ENCODE data around the gene MIX23. TPM values are rescaled to one million over a fixed set of nuclear protein-coding genes. Genes with fewer than 3 reads are reported as not detected.

The MIX23 gene
- total and polyA plus RNA-seq, 4 donors = 10.6 to 18.6 (median 15.3) TPM

DNA sequence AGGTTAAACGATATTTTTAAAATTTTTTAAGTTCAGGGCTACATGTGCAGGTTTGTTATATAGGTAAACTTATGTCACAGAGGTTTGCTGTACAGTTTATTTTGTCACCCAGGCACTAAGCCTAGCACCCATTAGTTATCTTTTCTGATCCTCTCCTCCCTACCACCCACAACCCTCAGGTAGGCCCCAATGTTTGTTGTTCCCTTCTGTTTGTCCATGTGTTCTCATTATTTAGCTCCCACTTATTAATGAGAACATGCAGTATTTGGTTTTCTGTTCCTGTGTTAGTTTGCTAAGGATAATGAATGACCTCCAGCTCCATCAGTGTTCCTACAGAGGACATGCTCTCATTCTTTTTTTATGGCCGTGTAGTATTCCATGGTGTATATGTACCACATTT lies 15.9 kb upstream of the MIX23 start:
- peaks cover 0 to 3% of the 10 kb centered on the region in 2 donors for H3K36me3 ChIP-seq (ENCODE audit: control insufficient read depth in 1 of 2, insufficient read depth in 2 of 2, low read length in 1 of 2)
- H3K27me3 ChIP-seq (ENCODE audit: control insufficient read depth in 1 of 2, insufficient read depth in 2 of 2, low read length in 1 of 2) = no peaks in the 10 kb centered on the region
- ATAC-seq (ENCODE audit: low FRiP score) = no peak
- no peaks in the 10 kb centered on the region for H3K9me3 ChIP-seq (ENCODE audit: control insufficient read depth, low read length)
- DNase-seq = no peak
- intact Hi-C loops (cut with DNase I) = loop anchor here in 1 of 2 donors (5.0 kb wide), 1 partner anchor 278 kb away; no protein-coding TSS in a partner anchor
- H3K4me1 ChIP-seq (ENCODE audit: control insufficient read depth in 1 of 2, insufficient read depth in 2 of 2, low read length in 2 of 2) = no peaks in the 10 kb centered on the region
- WGBS, 2 donors = 93 to 95% methylated on average over 2 of the region's 2 CpGs
- no peak overlapping the region for H3K4me3 ChIP-seq (ENCODE audit: low read length in 2 of 2)
- no peak overlapping the region for H3K27ac ChIP-seq (ENCODE audit: low read depth in 1 of 2, low read length in 2 of 2)

DNA sequence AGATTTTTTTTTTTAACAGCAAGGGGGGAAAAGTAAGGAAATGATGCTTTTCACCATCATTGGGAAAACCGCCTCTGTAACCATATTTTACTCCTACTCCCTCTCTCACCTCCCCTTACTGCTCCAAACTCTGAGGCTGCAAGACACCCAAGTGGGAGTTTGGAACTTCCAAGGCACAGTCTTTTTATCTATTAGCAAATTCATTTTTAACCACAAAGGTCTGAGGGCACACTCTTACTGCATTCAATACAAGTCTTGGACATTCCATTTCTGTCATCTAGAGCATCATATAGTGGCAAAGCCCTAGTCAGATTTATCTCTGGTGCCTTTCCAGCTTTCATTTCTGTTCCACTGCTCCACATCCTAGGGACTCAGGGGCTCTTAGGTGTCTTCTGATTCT lies 14.2 kb upstream of the MIX23 start:
- ATAC-seq (ENCODE audit: low FRiP score) = no peak
- Histone ChIP-seq H3K9me3 (ENCODE audit: control insufficient read depth, low read length) (no peaks in the 10 kb centered on the region), H3K4me1 (ENCODE audit: control insufficient read depth in 1 of 2, insufficient read depth in 2 of 2, low read length in 2 of 2) (no peaks in the 10 kb centered on the region), H3K36me3 (ENCODE audit: control insufficient read depth in 1 of 2, insufficient read depth in 2 of 2, low read length in 1 of 2) (no peaks in the 10 kb centered on the region), H3K27me3 (ENCODE audit: control insufficient read depth in 1 of 2, insufficient read depth in 2 of 2, low read length in 1 of 2) (no peaks in the 10 kb centered on the region), H3K27ac (ENCODE audit: low read depth in 1 of 2, low read length in 2 of 2) (no peak overlapping the region), H3K4me3 (ENCODE audit: low read length in 2 of 2) (no peak overlapping the region)
- intact Hi-C loops (cut with DNase I) = loop anchor here in 1 of 2 donors (5.0 kb wide), 1 partner anchor 280 kb away; no protein-coding TSS in a partner anchor
- DNase-seq = no peak
- WGBS, 2 donors = 92 to 93% methylated on average over 1 of the region's 1 CpG

DNA sequence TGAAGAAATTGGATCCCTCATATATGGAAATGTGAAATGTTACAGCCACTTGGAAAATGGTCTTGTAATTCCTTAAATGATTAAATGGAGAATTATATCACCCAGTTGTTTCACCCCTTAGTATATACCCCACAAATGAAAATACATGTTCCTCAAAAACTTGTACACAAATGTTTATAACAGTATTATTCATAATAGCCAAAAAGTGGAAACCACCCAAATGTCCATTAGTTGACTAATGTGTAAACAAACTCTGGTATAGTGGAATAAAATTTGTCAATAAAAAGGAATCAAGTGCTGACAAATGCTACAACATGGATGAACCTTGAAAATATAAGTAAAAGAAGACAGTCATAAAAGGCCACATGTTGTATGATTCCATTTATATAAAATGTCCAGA lies 13.5 kb upstream of the MIX23 start:
- intact Hi-C loops (cut with DNase I) = loop anchor here in 1 of 2 donors (5.0 kb wide), 1 partner anchor 281 kb away; no protein-coding TSS in a partner anchor

DNA sequence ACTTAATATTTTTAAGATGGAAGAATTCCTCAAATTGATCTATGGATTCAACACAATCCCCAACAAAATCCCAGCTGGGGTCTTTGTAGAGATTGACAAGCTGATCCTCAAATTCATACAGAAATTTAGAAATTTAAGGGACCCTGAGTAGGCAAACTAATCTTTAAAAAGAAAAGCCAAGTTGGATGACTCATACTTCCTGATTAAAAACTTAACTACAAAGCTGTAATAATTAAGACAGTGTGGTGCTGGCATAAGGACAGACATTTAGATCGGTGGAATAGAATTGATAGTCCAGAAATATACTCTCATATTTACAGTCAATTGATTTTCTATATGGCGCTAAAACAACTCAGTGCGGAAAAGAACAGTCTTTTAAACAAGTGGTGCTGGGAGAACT lies 12.6 kb upstream of the MIX23 start:
- 66 to 67% methylated on average over 3 of the region's 3 CpGs for WGBS, 2 donors
- ATAC-seq (ENCODE audit: low FRiP score) (no peak), DNase-seq (no peak)
- Histone ChIP-seq H3K4me3 (ENCODE audit: low read length in 2 of 2) (no peak overlapping the region), H3K4me1 (ENCODE audit: control insufficient read depth in 1 of 2, insufficient read depth in 2 of 2, low read length in 2 of 2) (no peaks in the 10 kb centered on the region), H3K9me3 (ENCODE audit: control insufficient read depth, low read length) (no peaks in the 10 kb centered on the region), H3K36me3 (ENCODE audit: control insufficient read depth in 1 of 2, insufficient read depth in 2 of 2, low read length in 1 of 2) (no peaks in the 10 kb centered on the region), H3K27ac (ENCODE audit: low read depth in 1 of 2, low read length in 2 of 2) (no peak overlapping the region), H3K27me3 (ENCODE audit: control insufficient read depth in 1 of 2, insufficient read depth in 2 of 2, low read length in 1 of 2) (no peaks in the 10 kb centered on the region)
- intact Hi-C loops (cut with DNase I) = loop anchor here in 1 of 2 donors (5.0 kb wide), 1 partner anchor 282 kb away; no protein-coding TSS in a partner anchor

More for the DNA sequence above, 13.5 kb upstream of the MIX23 start:
- Histone ChIP-seq H3K27ac (ENCODE audit: low read depth in 1 of 2, low read length in 2 of 2) (no peak overlapping the region), H3K4me3 (ENCODE audit: low read length in 2 of 2) (no peak overlapping the region), H3K9me3 (ENCODE audit: control insufficient read depth, low read length) (no peaks in the 10 kb centered on the region), H3K36me3 (ENCODE audit: control insufficient read depth in 1 of 2, insufficient read depth in 2 of 2, low read length in 1 of 2) (no peaks in the 10 kb centered on the region), H3K27me3 (ENCODE audit: control insufficient read depth in 1 of 2, insufficient read depth in 2 of 2, low read length in 1 of 2) (no peaks in the 10 kb centered on the region), H3K4me1 (ENCODE audit: control insufficient read depth in 1 of 2, insufficient read depth in 2 of 2, low read length in 2 of 2) (no peaks in the 10 kb centered on the region)
- ATAC-seq (ENCODE audit: low FRiP score) = no peak
- no peak for DNase-seq

DNA sequence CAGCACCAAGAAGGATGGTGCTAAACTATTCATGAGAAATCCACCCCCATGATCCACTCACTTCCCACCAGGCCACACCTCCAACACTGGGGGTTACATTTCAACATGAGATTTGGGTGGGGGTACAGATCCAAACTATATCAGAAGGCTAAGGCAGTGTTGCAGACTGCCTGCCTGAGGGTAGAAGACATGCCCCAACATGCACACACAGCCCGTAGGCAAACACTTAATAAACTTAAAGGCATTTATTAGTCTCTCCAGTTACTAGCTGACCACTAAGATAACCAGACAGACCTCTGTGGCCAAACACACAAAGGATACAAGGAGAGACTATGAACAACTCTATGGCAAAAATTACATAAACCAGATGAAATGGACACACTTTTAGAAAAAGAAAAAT lies 11.1 kb upstream of the MIX23 start:
- Histone ChIP-seq H3K9me3 (ENCODE audit: control insufficient read depth, low read length) (no peaks in the 10 kb centered on the region), H3K27me3 (ENCODE audit: control insufficient read depth in 1 of 2, insufficient read depth in 2 of 2, low read length in 1 of 2) (no peaks in the 10 kb centered on the region), H3K27ac (ENCODE audit: low read depth in 1 of 2, low read length in 2 of 2) (no peak overlapping the region), H3K36me3 (ENCODE audit: control insufficient read depth in 1 of 2, insufficient read depth in 2 of 2, low read length in 1 of 2) (no peaks in the 10 kb centered on the region), H3K4me1 (ENCODE audit: control insufficient read depth in 1 of 2, insufficient read depth in 2 of 2, low read length in 2 of 2) (no peaks in the 10 kb centered on the region), H3K4me3 (ENCODE audit: low read length in 2 of 2) (no peak overlapping the region)
- DNase-seq (no peak), ATAC-seq (ENCODE audit: low FRiP score) (no peak)
- intact Hi-C loops (cut with DNase I) = no loop called here
- WGBS, 2 donors = 75 to 94% methylated on average over 1 of the region's 1 CpG

DNA sequence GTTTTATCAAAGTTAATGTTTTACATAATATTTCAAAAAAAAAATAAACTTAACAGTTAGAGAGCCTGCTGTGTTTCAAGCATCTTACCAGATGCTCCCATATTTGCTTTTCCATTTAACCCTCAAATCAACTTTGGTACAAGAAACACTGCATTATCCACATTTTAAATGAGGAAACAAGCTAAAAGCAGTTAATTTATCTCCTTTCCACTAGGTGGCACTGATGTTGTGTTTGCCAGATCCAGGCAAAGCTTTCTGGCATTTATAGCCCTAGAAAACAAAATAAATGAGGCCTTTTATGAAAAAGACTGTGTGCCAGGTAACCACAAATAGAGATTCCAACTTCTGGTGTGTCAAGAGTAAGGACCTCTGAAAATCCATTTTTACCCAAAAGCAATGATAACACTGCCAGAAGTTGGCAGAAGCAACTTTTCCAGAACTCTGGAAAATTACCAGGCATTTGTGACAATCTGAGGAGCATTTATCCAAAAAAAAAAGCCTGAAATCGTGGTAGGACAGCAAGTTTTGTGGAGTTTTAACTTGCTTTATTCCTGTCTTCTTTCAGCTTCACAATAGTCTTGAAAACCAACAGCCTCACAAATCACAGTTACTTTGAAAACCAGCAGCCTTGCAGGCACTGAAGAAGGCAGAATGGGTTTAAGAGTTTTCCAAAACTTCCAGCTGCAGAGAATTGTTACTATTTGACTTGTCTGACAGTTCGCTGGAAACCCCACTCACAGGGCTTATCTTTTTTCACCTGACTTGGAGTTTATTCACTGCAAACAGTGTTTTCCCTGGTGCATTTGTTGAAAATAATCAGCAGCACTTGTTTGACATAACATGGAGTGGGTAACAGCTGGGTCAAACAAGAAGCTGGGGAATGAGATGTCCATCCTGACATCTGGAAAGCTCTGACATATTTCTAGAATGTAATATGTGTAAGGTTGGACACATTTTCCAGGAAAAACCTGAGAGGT lies 10.1 kb upstream of the MIX23 start:
- no peak overlapping the region for H3K4me3 ChIP-seq (ENCODE audit: low read length in 2 of 2)
- no peaks in the 10 kb centered on the region for H3K4me1 ChIP-seq (ENCODE audit: control insufficient read depth in 1 of 2, insufficient read depth in 2 of 2, low read length in 2 of 2)
- intact Hi-C loops (cut with DNase I) = loop anchor here in 1 of 2 donors (2.0 kb wide), 1 partner anchor 286 kb away; no protein-coding TSS in a partner anchor
- 23 to 27% methylated on average over 2 of the region's 2 CpGs for WGBS, 2 donors
- H3K27me3 ChIP-seq (ENCODE audit: control insufficient read depth in 1 of 2, insufficient read depth in 2 of 2, low read length in 1 of 2) = no peaks in the 10 kb centered on the region
- H3K9me3 ChIP-seq (ENCODE audit: control insufficient read depth, low read length) = no peaks in the 10 kb centered on the region
- DNase-seq (no peak), ATAC-seq (ENCODE audit: low FRiP score) (no peak)
- no peak overlapping the region for H3K27ac ChIP-seq (ENCODE audit: low read depth in 1 of 2, low read length in 2 of 2)
- H3K36me3 ChIP-seq (ENCODE audit: control insufficient read depth in 1 of 2, insufficient read depth in 2 of 2, low read length in 1 of 2) = no peaks in the 10 kb centered on the region

DNA sequence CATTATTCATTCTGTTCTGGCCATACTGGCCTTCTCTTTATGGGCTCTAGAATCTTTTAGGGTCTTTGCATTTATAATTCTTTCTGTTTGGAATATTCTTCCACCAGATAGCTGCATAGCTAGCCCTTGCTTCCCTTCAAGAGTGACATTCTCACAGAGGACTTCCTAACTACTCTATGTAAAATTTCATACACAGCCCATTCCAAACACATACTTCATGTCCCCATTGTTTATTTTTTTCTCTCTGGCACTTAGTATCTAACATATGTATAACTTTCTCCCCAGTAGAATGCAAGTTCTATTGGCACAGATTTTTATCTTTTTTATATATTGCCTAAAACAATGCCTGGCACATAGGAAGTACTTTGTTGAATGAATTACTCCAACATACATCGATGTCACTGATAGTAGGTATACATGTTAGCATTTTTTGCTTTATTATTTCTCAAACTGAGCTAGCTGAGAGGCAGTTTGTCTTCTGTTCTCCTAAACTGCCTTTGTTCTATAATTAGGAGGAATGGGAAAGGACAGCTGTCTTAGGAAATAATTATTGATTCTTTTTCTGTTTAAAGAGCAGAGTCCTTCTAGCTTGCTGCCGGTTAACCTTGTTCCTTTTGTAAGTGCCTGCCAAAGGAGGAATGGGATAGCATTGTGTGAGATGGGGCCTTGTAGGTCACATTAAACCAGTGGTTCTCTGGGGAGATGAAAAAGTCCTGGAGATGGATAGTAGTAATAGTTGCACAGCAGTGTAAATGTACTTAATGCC lies 8.8 kb upstream of the MIX23 start:
- no peak for DNase-seq
- Histone ChIP-seq H3K9me3 (ENCODE audit: control insufficient read depth, low read length) (no peaks in the 10 kb centered on the region), H3K27me3 (ENCODE audit: control insufficient read depth in 1 of 2, insufficient read depth in 2 of 2, low read length in 1 of 2) (no peaks in the 10 kb centered on the region), H3K4me1 (ENCODE audit: control insufficient read depth in 1 of 2, insufficient read depth in 2 of 2, low read length in 2 of 2) (no peaks in the 10 kb centered on the region), H3K27ac (ENCODE audit: low read depth in 1 of 2, low read length in 2 of 2) (no peak overlapping the region), H3K36me3 (ENCODE audit: control insufficient read depth in 1 of 2, insufficient read depth in 2 of 2, low read length in 1 of 2) (peaks cover 0 to 3% of the 10 kb centered on the region in 2 donors), H3K4me3 (ENCODE audit: low read length in 2 of 2) (no peak overlapping the region)
- ATAC-seq (ENCODE audit: low FRiP score) = no peak
- WGBS, 2 donors = 78 to 87% methylated on average over 2 of the region's 2 CpGs
- intact Hi-C loops (cut with DNase I) = loop anchor here in 1 of 2 donors (2.0 kb wide), 1 partner anchor 287 kb away; no protein-coding TSS in a partner anchor

DNA sequence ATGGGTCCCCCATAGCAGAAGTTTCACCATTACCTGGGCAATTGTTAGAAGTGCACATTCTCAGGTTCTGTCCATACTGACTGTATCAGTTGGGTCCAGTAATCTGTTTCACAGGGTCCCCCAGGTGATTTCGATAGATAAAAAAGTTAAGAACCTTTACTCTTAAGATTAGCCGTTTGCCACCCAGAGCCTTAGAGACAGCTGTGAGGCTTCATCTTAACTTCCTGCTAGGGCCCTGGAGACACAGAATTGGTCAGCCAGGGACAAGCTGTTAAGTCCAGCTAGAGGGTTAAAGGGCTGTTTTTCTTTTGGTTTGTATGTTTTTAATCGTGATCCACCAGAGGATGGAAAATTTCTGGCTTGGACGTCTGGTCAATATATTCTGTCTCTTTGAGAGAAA lies 7.6 kb upstream of the MIX23 start:
- intact Hi-C loops (cut with DNase I) = no loop called here
- DNase-seq = no peak
- Histone ChIP-seq H3K4me1 (ENCODE audit: control insufficient read depth in 1 of 2, insufficient read depth in 2 of 2, low read length in 2 of 2) (no peaks in the 10 kb centered on the region), H3K9me3 (ENCODE audit: control insufficient read depth, low read length) (no peaks in the 10 kb centered on the region), H3K36me3 (ENCODE audit: control insufficient read depth in 1 of 2, insufficient read depth in 2 of 2, low read length in 1 of 2) (peaks cover 0 to 3% of the 10 kb centered on the region in 2 donors), H3K4me3 (ENCODE audit: low read length in 2 of 2) (no peak overlapping the region), H3K27ac (ENCODE audit: low read depth in 1 of 2, low read length in 2 of 2) (no peak overlapping the region), H3K27me3 (ENCODE audit: control insufficient read depth in 1 of 2, insufficient read depth in 2 of 2, low read length in 1 of 2) (no peaks in the 10 kb centered on the region)
- 63 to 64% methylated on average over 4 of the region's 4 CpGs for WGBS, 2 donors
- ATAC-seq (ENCODE audit: low FRiP score) = no peak

Data from aorta (tissue), 5 donors.